Forelimb muscle (tissue), 1 donor: ENCODE results near the gene C21orf91. TPM values are rescaled to one million over a fixed set of nuclear protein-coding genes. Genes with fewer than 3 reads are reported as not detected.

Experiments used
- DNase-seq: peaks from one replicate; pipeline ENCODE4 v3.0.0-alpha.2; 2013; ENCODE audit warnings: low read depth
- polyA plus RNA-seq: library from polyadenylated mRNA; unstranded; fragments of 120-200 nt; gene quantifications from one replicate; pipeline ENCODE4 v1.2.1, GENCODE V29; 2013; ENCODE audit not compliant: insufficient read length

Gene C21orf91
- polyA plus RNA-seq = 15.2 TPM

DNA sequence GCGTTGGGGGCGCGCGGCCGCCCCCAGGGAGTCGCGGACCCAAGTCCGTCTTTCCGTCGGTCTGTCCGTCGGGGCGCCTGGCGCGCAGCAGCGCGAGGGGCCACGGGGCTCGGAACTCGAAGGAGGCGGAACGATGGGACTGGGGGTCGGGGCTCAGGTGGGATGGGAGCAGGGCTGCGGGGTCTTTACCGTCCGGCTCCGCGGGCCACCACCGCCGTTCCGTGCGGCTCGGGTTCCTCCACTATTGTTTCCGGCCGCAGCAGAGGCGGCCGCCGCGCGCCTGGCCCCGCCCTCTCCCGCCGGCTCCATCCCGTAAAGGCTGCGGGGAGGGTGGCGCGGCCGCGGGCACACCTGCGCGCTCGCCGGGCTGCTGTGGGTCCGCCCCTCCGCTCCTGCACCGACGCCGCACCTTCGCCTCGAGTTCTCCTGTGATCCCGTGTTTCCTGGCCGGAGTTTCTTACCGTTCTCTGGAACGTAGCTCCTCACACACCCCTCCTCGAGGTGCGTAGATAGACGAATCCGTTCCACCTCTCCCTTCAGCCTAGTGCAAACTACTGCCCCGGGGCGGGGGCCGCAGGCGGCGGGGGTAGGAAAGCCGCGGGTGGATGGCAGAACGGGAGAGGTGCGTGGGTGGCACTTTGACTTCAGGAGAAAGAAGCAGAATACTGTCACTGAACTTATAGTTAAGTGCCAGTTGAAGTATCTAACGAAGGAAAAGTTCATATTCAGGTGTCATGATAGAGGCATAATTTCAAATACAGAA lies at the start of gene C21orf91:
C21orf91 (minus strand) TSS at position 243 of the 763 bp plus-strand sequence. CDS start 1,038 bp downstream, outside the sequence.
- DNase-seq = peak; percentile 75

DNA sequence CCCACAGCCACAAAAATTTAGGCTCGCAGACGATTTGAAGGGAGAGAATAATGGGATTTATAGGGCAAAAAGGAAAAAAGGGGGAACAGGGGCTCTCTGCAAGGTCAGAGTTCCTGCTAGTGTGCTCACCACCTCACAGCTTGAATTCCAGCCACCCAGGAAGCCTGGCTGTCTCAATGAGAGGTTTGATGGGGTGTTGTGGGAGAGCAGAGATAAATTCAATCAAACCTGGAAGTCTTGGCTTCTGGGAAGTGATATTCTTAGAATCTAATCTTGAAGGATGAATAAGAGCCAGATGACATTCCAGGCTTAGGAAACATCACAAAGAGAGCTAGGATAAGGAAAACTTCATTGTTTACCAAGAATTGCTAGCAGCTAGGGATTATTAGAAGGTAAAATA lies 47.4 kb upstream of the C21orf91 start:
- DNase-seq = no peak

DNA sequence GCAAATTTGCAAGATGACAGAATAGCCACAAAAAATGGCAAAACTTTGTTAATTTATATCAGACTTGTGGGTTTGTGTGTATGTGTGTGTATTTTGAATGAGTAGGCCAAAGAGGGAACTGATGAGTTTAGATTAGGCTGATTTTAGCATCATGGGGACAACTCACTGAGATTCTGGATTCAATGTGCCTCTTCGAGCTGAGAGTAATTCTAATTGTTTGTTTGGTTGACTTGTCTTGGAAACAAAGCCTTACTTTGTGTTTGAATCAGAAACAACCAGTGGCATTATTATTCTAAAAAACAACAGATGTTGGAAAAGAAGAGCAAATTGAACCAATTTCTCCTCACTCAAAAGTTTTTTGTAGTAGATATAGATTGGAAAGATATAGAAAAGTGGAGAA lies 40.5 kb upstream of the C21orf91 start:
- DNase-seq = no peak

DNA sequence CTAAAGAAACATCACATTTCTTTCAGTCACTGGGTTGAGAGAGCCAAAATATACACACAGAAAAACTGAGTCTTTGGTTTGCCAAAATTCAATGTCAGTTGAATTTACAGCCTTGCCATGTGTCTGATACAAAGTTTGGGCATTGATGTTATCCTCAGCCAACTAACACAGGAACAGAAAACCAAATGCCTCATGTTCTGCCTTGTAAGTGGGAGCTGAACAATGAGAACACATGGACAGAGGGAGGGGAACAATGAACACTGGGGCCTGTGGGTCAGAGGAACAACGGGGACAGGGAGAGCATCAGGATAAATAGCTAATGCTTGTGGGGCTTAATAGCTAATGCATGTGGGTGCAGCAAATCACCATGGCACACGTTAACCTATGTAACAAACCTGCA lies 39.6 kb upstream of the C21orf91 start:
- DNase-seq = no peak

DNA sequence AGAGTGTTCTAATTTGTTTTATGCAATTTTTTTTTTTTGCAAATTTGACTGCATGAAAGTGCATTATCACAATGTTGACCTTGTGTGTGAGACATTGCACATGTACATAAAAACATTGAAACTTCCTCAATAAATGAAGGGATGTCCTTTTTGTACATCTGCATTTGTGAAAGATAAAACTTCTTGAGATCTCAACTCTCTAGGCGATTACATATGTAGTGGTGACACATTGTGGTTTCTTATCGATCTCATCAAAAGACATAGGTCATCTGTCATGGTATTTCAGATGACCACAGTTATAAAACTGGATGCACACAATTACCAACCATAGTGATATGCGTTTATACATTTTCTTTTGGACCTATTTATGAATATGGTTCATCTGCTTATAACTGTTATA lies 35.6 kb upstream of the C21orf91 start:
- no peak for DNase-seq

DNA sequence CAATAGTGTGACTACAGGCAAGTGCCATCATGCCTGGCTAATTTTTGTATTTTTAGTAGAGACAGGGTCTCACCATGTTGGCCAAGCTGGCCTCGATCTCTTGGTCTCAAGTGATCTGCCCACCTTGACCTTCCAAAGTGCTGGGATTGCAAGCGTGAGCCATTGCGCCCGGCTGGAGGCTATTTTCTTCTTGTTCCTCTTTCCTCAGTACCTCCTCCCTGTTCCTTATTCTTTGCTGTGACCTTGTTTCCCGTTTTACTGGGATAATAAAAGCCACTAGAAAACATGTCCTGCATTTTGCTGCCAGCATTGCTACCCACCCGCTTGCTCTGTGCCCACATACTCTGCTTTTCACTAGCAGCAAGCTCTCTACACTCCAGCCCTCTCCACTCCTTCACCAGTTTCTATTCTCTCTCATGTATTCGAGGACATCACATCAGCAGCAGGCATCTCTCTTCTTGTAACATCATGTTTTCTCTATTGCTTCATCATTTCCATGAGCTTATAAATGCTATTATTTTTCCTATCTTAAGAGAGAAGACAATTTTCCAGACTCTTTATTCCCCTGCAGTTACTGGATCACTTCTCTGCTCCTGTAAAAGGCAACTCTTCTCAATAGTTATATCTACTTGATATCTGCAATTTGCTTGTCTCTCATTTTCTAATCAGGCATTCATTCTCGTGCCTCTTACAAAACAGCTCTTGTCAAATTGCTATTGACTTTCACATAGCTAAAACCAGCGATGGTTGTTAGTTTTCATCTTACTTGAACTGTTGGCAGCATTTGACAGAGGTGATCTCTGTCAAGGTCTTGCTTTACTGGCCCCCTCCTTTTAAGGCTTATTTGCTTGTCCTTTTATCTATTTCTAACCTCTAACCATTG lies 34.5 kb upstream of the C21orf91 start:
- DNase-seq = no peak

DNA sequence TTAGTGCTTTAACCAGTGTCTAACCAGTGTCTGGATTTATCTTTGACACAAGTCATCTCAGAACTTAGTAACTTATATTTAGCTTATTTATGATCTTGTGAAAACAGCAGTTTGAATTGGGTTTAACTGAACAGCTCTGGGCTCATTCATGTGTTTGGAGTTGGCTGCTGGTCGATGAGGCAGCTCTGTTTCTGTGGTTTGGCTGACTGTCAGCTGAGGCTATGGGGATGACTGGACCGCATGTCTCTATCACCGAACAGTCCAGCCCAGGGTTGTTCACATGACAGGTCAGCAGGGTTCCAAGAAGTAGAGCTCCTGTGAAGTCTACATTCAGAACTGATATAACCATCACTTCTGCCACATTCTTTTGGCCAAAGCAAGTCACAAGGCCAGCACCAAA lies 29.1 kb upstream of the C21orf91 start:
- DNase-seq = no peak

DNA sequence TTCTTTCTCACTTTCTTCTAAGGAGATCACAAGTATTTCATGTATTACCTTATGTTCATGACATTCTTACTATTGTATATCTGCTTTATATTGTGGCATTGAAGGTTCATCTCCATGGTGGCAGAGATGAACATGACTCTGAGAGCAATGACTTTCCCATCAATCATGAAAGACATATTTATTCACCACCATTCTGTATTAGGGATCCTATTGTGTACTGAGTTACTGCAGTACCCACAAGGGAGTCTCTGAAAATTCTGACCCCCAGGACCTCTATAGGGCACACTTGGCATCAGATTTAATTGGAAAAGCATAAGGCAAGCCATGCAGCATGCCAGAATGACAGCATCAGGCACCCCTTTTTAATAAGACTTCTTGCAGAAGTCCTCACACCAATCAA lies 21.9 kb upstream of the C21orf91 start:
- DNase-seq = no peak

DNA sequence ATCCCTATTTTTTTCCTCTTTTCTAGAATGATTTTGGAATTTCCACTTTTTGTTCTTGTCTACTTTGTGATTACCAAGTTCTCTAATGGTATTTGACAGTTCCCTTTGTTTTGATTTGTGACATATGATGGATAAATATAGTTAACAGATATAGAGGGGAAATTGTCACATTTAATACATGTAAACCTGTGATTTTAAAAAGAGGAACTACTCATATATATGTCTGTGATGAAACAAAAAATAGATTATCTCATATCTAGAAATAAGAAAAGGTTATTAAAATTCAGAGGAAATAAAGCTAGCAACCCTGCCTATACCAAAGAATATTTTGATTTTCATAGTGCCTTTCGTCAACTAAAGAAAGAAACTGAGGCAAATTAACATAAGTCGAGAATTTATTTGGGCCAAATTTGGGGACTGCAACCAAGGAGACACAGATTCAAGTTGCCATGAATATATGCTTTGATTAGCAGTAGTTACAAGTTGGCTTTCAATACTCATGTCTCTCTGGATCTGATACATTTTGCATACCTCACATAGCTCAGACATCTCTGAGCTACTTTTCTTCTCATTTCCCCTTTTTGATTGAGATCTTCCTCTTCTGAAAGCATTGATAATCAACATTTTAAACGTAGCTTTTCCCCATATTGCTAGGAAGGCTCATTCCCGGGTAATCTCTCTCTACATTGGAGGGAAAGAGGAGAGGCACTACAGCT lies 15.6 kb upstream of the C21orf91 start:
- DNase-seq = no peak

DNA sequence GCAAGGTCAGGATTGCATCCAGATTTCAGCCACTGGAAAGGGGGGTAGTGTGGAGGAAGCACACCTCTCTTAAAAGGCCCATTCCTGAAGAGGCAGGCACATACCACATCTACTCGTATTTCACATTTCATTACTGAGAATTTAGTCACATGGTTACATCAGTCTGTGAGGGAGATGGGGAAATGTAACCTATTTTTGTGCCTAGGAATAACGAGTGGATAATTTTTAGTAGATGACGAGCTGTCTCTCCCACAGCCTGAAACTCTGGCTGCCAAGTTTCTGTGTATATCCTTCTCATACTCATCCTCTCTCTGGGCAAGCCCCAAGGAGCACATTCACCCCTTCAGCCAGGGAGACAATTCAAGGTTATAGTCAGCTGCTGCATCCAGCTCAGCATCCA lies 10.3 kb upstream of the C21orf91 start:
- no peak for DNase-seq

DNA sequence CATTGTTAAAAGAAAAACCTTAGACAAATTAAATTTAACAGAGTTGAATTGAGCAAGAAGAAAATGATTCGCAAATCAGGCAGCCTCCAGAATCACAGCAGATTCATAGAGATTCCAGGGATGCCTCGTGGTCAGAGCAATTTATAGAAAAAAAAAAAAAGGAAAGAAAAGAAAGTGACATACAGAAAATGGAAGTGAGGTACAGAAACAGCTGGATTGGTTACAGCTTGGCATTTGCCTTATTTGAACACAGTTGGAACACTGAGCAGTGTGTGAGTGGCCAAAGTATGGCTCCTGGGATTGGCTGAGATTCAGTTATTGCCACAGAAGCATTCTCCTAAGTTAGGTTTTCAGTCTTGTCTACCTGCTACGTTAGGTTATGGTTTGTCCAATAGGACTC lies 9.1 kb upstream of the C21orf91 start:
- no peak for DNase-seq

DNA sequence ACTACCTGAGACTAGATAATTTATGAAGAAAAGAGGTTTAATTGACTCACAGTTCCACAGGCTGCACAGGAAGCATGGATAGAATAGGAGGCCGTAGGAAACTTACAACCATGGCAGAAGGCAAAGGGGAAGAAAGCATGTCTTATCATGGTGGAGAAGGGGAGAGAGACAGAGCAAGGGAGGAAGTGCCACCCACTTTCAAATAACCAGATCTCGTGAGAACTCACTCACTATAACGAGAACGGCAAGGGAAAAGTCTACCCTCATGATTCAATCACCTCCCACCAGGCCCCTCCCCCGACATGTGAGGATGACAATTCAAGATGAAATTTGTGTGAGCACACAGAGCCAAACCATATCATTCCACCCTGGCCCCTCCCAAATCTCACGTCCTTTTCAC lies 4.7 kb upstream of the C21orf91 start:
- DNase-seq = no peak

DNA sequence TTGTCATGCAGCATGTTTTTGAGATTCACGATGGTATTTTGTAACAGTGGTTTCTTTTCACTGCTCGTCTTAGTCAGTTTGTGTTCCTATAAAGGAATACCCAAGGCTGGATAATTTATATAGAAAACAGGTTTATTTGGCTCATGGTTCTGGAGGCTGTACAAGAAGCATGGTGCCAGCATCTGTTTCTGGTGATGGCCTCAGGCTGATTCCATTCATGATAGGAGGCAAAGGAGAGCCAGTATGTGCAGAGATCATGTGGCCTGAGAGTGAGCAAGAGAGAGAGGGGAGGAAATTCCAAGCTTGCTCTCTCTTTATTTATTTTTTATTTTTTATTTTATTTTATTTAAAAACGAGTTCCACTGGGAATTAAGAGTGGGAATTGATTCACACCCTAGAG lies 2.0 kb upstream of the C21orf91 start:
- DNase-seq = no peak

DNA sequence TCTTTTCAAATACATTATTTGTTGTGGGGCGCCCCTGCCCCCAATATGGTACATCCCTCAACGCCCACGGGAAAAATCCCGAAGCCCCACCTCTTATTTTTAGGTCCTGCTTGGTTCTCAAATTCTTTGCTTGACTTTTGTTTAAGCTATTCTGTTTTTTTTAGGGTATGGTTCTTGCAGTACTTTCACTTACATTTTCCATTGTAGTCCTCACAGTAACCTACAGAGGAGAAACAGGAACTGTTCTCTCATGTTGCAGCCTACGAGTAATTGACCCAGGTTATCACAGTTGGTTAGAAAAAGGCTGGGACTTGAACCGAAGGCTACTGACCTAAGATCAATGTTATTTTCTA lies 697 bp upstream of the C21orf91 start:
- DNase-seq = no peak

DNA sequence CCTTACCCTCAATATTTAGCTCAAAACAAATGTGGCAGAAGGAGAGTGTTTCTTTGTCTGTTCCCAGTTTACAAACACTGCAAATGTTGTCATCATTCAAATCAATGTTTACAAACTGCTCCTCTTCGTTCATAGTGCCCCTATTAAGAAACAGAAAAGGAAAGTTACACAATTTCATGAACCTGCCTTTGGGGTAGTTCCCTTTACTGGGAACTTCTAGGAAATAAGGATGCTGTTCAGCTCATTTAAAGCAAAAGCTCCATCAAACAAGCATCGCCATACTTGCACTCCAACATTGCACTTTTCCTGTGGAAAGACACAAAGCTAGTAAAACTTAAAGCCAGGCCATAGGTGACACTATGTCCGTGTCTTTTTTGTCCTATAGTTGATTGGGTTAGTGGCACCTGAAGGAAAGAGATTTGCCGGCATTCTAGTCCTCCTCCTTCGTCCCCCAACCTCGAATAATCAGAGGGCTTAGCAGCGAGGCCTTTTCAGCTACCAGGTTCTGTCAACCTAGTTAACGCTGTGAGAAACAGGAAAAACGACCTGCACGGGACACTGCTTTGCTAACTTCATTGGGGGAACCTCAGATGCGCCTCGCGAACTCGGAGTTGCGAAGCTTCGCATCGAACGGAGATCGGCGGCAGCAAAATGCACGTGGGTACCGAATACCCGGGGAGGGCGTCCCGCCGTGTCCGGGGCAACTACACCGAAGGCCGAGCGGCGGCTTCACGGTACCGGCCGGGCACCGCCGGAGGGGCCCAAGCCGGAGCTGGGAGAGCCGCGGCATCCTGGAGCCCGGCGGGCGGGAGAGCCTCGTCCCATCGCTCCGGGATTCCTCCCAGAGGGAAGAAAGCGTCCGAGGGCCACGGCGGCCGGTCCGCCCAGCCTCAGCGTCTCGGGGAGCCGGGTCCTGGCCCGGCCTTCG lies 706 bp downstream of the C21orf91 start:
- DNase-seq = no peak

DNA sequence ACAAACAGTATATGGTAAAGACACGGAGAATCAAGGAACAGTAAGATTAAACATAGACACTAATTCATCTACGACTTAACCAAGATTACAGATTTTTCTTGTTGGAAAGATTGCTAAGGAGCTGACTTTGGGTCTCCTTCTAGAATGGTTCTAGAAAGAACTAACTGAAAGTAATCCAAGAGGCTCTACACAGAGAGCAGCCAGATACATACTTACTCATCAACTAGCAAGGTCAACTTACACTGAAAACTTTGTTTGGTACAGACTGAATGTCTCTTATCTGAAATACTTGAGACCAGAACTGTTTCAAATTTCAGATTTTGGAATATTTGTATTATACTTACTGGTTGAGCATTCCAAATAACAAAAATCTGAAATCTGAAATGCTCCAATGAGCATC lies 5.8 kb downstream of the C21orf91 start:
- no peak for DNase-seq

DNA sequence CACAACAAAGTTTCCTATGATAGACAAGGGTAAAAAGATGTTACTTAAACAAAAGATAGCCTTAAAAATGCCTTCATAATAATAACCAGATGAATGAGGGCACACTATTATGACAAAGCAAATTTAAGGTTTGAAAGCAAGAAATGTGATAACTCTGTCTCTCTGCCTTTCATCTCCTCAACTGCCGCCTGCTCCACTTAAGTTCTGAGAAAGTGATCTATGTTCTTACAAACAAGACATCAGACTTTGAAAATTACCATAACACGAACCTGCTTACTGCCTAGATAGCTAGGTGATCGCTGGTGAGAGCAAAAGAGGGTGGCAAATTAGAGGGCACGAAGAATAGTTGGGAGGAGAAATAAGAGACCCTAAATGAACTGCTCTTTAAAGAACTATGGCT lies 13.2 kb downstream of the C21orf91 start:
- DNase-seq = no peak

DNA sequence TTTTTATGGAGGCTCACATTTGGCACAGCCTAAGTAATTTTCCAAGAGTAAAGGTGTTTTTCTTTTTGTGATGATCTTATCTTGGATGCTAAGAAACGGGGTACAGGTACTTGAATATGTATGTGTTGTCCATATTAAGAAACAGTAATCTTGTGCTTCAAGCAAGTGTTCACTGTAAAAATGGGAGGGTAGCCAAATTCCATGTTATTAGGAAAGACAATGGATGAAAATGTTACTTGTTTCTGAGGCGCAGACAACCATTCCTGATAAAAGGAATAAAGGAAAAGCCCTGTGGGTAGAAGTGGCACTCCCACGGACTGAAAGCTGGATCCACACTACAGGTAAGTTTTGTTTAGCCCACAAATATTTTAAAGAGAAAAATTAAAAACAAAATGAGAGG lies 15.6 kb downstream of the C21orf91 start:
- no peak for DNase-seq

DNA sequence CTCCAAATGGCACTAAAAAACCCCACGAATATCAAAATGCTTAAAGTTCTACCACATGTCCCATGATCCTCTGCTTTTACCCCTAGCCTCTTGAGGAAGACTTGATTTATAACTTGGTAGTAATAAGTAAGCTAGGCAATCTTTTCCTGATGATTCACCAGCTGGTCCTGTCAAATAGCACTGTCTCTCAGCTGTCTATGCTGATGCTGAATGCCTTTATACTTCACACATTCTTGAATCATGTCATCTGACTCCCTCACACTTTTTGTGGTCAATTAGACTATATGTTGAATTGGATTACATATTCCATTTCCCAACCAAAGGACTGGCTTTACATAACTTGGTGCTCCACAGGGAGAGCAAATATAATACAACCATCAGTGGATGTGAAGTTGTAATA lies 16.6 kb downstream of the C21orf91 start:
- no peak for DNase-seq

DNA sequence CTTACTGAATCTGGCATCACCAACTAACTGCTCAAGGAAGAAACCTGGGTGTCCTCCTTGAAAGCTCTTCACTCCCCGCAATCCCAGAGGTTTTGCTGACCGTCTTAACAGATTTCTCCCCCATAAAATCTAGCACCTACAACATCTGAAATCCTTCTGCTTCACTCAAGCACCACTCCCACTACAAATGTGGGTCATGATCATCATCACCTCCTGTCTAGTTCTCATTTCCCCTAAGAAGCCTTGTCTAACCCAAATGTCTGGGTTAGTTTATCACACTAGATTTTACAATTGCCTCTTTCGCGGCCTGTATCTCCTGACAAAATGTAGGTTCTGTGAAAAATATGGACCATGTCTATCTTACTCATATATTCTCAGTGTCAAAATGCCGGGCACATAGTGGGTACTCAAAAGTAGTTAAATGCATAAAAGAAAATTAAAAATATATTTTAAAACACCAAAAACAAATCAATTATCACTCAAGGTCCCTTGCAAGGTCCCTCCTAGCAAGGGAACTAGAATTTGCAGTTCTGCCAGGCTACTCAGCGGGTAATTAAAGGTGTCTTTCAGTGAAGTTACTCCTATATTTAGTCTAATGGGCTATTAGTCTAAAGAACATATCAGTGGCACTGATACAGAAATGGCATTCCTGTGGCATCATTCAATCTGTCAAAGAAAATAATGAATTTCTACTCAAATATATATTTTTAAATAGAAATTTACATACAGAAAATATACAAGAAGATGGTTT lies 19.6 kb downstream of the C21orf91 start:
- DNase-seq = no peak

DNA sequence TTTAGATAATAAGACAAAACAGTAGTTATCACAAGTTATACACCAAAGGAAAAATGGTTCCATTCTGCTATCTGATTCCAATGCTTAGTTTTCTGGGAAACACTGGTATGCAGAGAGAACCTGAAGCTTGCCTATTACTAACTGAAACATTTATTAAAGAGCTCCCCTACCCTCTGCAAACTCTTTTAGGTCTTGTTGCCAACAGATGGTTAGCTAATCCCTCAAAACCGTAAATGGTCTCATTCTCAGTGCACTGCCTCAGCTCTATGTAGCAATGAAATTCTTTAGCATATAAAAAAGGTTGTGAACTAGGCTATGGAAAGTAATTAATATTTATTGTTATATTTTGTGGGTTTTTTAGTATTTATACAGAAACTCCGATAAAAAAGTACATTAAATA lies 20.4 kb downstream of the C21orf91 start:
- no peak for DNase-seq
